Activated CD4-positive, alpha-beta T cell treated with anti-CD3 and anti-CD28 coated beads, Interleukin-2, amount 50 U/mL, for 48 hours (primary cell): Measurements from ENCODE around the gene MYO9B.
"Not testable (repeated sequence)": the region's sequence is repeated elsewhere in the genome, so short reads cannot be mapped to it uniquely, and the experiment has no call there.

Experiments used
- DNase-seq, 2 experiments: peaks; one replicate each; pipeline ENCODE4 v3.0.0-alpha.2; 2020

Gene MYO9B

GRCh38 chr19:17155251-17155650, 79.7 kb downstream of the MYO9B start:
- no peak for DNase-seq

GRCh38 chr19:17156296-17156946, 80.8 kb downstream of the MYO9B start:
- DNase-seq, result no peak

GRCh38 chr19:17156947-17157302, 81.3 kb downstream of the MYO9B start:
- DNase-seq, result no peak

GRCh38 chr19:17158584-17158983, 83.0 kb downstream of the MYO9B start:
- no peak for DNase-seq

- no peak for DNase-seq
These were observed 84.2 kb downstream of the MYO9B start for GRCh38 chr19:17159466-17160393.

GRCh38 chr19:17160908-17161307, 85.3 kb downstream of the MYO9B start:
- no peak for DNase-seq

- not testable (repeated sequence) for DNase-seq
These were observed 86.6 kb downstream of the MYO9B start for GRCh38 chr19:17162131-17162530.

GRCh38 chr19:17162580-17162979, 87.0 kb downstream of the MYO9B start:
- DNase-seq, result no peak

GRCh38 chr19:17163652-17164051, 88.1 kb downstream of the MYO9B start:
- DNase-seq, result no peak

- DNase-seq, result no peak
These were observed 89.1 kb downstream of the MYO9B start for GRCh38 chr19:17164639-17165038.

GRCh38 chr19:17165715-17166114, 90.1 kb downstream of the MYO9B start:
- no peak for DNase-seq

- peak in 1 of 2 experiments; percentile 24 for DNase-seq
These were observed 95.1 kb downstream of the MYO9B start for GRCh38 chr19:17170538-17171297.

- no peak for DNase-seq
These were observed 96.3 kb downstream of the MYO9B start for GRCh38 chr19:17171874-17172273.

- no peak for DNase-seq
These were observed 97.2 kb downstream of the MYO9B start for GRCh38 chr19:17172624-17173345.

- no peak for DNase-seq
These were observed 102.7 kb downstream of the MYO9B start for GRCh38 chr19:17178291-17178690.

GRCh38 chr19:17180997-17181702, 105.6 kb downstream of the MYO9B start:
- no peak for DNase-seq

- DNase-seq, result peak; percentile 24 to 34
These were observed 107.7 kb downstream of the MYO9B start for GRCh38 chr19:17183271-17183761.

- DNase-seq, result peak; percentile 29 to 32
These were observed 108.3 kb downstream of the MYO9B start for GRCh38 chr19:17183858-17184321.

GRCh38 chr19:17184371-17184841, 108.8 kb downstream of the MYO9B start:
- DNase-seq, result peak; percentile 30 to 31

- no peak for DNase-seq
These were observed 110.0 kb downstream of the MYO9B start for GRCh38 chr19:17185590-17185989.

- not testable (repeated sequence) for DNase-seq
These were observed 116.2 kb downstream of the MYO9B start for GRCh38 chr19:17191736-17192135.

GRCh38 chr19:17192751-17193150, 117.2 kb downstream of the MYO9B start:
- no peak for DNase-seq
